Nephron progenitor cell (in vitro differentiated cells): ENCODE results near the gene HHIPL1.

Source experiments
- DNase-seq: peaks from one replicate; pipeline ENCODE4 v3.0.0; 2021
- H3K27ac Mint-ChIP-seq: 2 replicates; pipeline ENCODE4 v1.8.0; 2021; ENCODE audit warnings: mild to moderate bottlenecking, moderate library complexity, mixed read lengths
- H3K27me3 Mint-ChIP-seq: 2 replicates; pipeline ENCODE4 v1.8.0; 2021; ENCODE audit warnings: mild to moderate bottlenecking, low read depth, mixed read lengths; ENCODE audit not compliant: poor library complexity
- H3K36me3 Mint-ChIP-seq: 2 replicates; pipeline ENCODE4 v1.8.0; 2021; ENCODE audit warnings: low read depth, mixed read lengths
- H3K4me1 Mint-ChIP-seq: 2 replicates; pipeline ENCODE4 v1.8.0; 2021; ENCODE audit warnings: mixed read lengths
- H3K4me3 Mint-ChIP-seq: 2 replicates; pipeline ENCODE4 v1.8.0; 2021; ENCODE audit warnings: mild to moderate bottlenecking, moderate library complexity, mixed read lengths
- H3K9me3 Mint-ChIP-seq: 2 replicates; pipeline ENCODE4 v1.8.0; 2021; ENCODE audit warnings: mild to moderate bottlenecking, moderate library complexity, mixed read lengths
- TF ChIP-seq, protein P1 (sequence below): fragments of 200-600 bp; sonication (generic); IDR thresholded peaks from 2 replicates; pipeline ENCODE4 v1.5.0; 2021; ENCODE audit warnings: antibody characterized with exemption

HHIPL1 gene

DNA sequence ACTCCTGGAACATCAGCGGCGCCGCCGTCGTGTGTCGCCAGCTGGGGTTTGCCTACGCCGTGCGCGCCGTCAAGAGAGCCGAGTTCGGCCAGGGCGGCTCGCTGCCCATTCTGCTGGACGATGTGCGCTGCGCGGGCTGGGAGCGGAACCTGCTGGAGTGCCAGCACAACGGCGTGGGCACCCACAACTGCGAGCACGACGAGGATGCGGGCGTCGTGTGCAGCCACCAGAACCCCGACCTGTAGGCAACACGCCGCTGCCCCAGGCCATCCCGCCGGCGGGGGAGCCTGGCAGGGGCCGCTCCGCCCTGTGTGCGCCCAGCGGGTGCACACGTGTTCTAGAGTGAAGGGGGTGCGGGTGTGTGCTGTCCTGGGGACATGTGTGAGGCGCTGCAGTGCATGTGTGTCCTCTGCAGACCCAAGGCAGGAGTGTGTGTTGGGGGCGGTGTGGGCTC is 30.5 kb downstream of the HHIPL1 start:
- peaks cover 28% of the 10 kb centered on the region for H3K4me1 Mint-ChIP-seq
- H3K9me3 Mint-ChIP-seq: peaks cover 7% of the 10 kb centered on the region
- H3K4me3 Mint-ChIP-seq: no peak overlapping the region
- TF ChIP-seq, protein P1, sequence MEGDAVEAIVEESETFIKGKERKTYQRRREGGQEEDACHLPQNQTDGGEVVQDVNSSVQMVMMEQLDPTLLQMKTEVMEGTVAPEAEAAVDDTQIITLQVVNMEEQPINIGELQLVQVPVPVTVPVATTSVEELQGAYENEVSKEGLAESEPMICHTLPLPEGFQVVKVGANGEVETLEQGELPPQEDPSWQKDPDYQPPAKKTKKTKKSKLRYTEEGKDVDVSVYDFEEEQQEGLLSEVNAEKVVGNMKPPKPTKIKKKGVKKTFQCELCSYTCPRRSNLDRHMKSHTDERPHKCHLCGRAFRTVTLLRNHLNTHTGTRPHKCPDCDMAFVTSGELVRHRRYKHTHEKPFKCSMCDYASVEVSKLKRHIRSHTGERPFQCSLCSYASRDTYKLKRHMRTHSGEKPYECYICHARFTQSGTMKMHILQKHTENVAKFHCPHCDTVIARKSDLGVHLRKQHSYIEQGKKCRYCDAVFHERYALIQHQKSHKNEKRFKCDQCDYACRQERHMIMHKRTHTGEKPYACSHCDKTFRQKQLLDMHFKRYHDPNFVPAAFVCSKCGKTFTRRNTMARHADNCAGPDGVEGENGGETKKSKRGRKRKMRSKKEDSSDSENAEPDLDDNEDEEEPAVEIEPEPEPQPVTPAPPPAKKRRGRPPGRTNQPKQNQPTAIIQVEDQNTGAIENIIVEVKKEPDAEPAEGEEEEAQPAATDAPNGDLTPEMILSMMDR: no peak
- H3K27ac Mint-ChIP-seq: no peak overlapping the region
- no peaks in the 10 kb centered on the region for H3K36me3 Mint-ChIP-seq
- DNase-seq: no peak
- peaks cover 4% of the 10 kb centered on the region for H3K27me3 Mint-ChIP-seq

DNA sequence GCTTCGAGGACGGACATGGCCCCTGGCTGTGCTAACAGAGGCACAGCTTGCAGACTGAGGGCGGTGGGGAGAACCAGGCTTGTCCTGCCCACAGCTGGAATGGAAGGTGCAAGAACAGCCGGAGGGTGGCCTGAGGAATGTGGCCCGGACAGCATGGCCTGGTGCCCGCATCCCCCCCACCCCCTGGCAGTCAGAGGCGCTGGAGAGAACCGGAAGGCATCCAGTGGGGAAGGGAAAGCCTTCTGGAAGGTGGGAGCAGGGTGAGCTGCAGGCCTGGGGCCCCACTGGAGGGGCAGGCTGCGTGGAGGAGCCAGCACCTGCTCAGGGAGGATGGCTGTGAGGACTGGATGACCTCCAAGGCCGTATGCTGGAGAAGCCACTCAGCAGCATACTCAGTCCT is 31.0 kb downstream of the HHIPL1 start:
- Mint-ChIP-seq H3K4me3 (no peak overlapping the region), H3K4me1 (peaks cover 23% of the 10 kb centered on the region), H3K27me3 (peaks cover under 1% of the 10 kb centered on the region), H3K9me3 (peaks cover 7% of the 10 kb centered on the region), H3K27ac (no peak overlapping the region), H3K36me3 (no peaks in the 10 kb centered on the region)
- DNase-seq: no peak
- TF ChIP-seq, protein P1: no peak

DNA sequence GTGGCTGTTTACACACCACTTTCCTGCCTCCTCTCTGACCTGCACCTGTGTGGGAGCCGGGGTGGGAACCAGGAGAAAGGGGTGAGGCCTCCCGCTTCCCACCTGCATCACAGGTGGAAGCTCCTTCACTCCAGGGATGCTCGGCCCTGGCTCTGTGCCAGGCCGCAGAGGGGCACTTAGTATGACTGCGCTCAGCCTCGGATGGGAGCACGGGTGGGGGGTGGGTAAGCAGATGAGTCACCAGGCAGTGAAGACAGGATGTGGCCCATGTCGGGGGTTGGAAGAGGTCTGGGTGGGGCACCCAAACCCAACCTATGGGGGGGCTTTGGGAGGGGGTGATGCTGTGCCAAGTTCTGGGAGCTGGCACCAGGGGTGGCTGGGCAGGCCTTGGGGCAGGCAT is 31.7 kb downstream of the HHIPL1 start:
- H3K9me3 Mint-ChIP-seq: peaks cover 7% of the 10 kb centered on the region
- H3K27ac Mint-ChIP-seq: no peak overlapping the region
- H3K36me3 Mint-ChIP-seq: no peaks in the 10 kb centered on the region
- H3K4me3 Mint-ChIP-seq: no peak overlapping the region
- TF ChIP-seq, protein P1: no peak
- DNase-seq: no peak
- H3K4me1 Mint-ChIP-seq: peaks cover 16% of the 10 kb centered on the region
- peaks cover 2% of the 10 kb centered on the region for H3K27me3 Mint-ChIP-seq

DNA sequence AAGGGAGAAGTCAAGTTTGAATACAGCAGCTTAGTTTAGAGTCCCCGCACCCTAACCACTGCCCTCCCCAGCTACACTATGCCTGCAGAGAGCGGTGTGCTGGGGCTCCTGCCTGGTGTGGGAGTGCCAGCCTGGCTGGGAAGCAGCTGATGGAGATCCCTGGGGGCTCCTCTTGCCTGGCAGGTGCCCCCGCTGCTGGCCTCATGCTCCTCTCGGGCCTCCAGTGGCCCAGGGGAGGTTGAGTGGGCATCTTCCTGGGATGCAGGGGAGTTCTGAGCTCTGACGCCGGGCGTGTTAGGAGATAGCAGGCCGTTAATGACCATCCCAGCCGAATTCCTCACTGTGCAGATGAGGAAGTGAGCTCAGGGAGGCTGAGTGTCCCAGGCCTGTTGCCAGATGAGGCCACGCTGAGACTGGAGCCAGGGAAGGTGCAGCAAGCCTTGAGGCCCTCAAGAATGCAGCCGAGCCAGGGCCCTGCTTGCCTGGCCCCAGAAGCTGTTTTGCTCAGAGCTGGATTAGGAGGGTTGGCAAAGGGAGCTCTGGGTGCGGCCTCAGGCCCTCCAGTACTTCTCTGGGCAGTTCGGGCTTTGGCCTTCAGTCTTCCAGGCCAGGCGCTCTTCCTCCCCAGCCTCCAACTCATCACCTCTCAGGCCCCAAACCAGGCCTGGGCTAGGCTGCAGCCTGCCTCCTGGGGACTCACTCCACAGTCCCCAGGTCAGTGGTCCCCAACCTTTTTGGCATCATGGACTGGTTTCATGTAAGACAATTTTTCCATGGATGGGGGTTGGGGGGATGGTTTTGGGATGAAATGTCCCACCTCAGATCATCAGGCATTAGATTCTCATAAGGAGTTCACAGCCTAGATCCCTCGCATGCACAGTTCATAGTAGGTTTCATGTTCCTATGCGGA is 32.6 kb downstream of the HHIPL1 start:
- H3K9me3 Mint-ChIP-seq: peaks cover 7% of the 10 kb centered on the region
- no peak for DNase-seq
- no peak overlapping the region for H3K27ac Mint-ChIP-seq
- H3K4me1 Mint-ChIP-seq: peaks cover 9% of the 10 kb centered on the region
- H3K4me3 Mint-ChIP-seq: no peak overlapping the region
- peaks cover 4% of the 10 kb centered on the region for H3K27me3 Mint-ChIP-seq
- no peaks in the 10 kb centered on the region for H3K36me3 Mint-ChIP-seq
- TF ChIP-seq, protein P1: no peak

DNA sequence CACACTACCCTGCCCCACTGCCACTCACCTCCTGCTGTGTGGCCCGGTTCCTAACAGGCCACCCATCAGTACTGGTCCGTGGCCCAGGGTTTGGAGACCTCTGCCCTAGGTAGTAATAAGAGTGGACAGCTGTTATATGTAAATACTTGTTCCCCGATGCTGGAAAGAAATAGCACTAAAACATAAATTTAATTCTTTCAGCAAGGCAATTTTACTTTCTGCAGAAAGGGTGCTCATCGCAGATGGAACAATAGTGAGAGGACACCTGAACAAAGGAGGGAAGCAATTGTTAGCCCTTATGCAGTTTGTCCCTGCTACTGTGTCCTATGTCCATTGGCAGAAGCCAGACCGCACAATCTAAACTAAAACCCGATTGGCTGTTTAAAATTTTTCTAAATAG is 33.3 kb downstream of the HHIPL1 start:
- Mint-ChIP-seq H3K4me3 (no peak overlapping the region), H3K36me3 (no peaks in the 10 kb centered on the region), H3K4me1 (peaks cover 9% of the 10 kb centered on the region), H3K27me3 (peaks cover 7% of the 10 kb centered on the region), H3K9me3 (peaks cover 7% of the 10 kb centered on the region), H3K27ac (no peak overlapping the region)
- DNase-seq: no peak
- TF ChIP-seq, protein P1: no peak

DNA sequence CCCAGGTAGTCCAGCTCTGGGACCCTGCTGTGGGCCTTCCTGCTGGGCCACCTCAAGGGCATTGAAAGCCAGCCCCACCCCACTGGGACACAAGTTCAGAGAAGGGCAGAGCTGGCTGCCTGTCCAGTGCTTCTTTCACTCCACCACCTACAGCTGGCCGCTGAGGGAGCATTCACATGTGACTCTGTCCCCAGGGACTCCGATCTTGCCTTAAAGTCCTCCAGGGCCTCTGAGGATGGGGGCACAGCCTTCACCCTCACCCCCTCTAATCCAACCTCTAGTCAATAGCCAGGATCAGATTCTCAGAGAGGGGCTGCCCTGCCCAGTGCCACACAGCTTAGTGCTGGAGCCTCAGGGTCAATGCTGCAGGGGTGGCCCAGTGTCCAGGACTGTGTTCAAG is 34.2 kb downstream of the HHIPL1 start:
- Mint-ChIP-seq H3K4me1 (peaks cover 9% of the 10 kb centered on the region), H3K9me3 (peaks cover 7% of the 10 kb centered on the region), H3K4me3 (no peak overlapping the region), H3K36me3 (no peaks in the 10 kb centered on the region), H3K27me3 (peaks cover 7% of the 10 kb centered on the region), H3K27ac (no peak overlapping the region)
- TF ChIP-seq, protein P1: no peak
- no peak for DNase-seq
